Mucosa of stomach (tissue), 1 donor: ENCODE results near the gene HOXB9.

Experiments
- H3K27me3 ChIP-seq: one replicate; pipeline ENCODE4 v1.7.0; 2013; ENCODE audit warnings: mild to moderate bottlenecking, low read length; ENCODE audit not compliant: control insufficient read depth, insufficient read depth
- H3K36me3 ChIP-seq: one replicate; pipeline ENCODE4 v1.7.0; 2013; ENCODE audit warnings: low read length; ENCODE audit not compliant: control insufficient read depth, insufficient read depth
- H3K4me1 ChIP-seq: one replicate; pipeline ENCODE4 v1.7.0; 2013; ENCODE audit warnings: mild to moderate bottlenecking, low read length; ENCODE audit not compliant: control insufficient read depth, insufficient read depth
- H3K4me3 ChIP-seq: one replicate; pipeline ENCODE4 v1.7.0; 2013; ENCODE audit warnings: low read length
- H3K9ac ChIP-seq: one replicate; pipeline ENCODE4 v1.7.0; 2013; ENCODE audit warnings: mild to moderate bottlenecking, low read length, moderate library complexity
- H3K9me3 ChIP-seq: one replicate; pipeline ENCODE4 v1.7.0; 2013; ENCODE audit warnings: mild to moderate bottlenecking, low read length, moderate library complexity; ENCODE audit not compliant: control insufficient read depth
- donor health status: Pancreatic carcinoma.

HOXB9 gene

DNA sequence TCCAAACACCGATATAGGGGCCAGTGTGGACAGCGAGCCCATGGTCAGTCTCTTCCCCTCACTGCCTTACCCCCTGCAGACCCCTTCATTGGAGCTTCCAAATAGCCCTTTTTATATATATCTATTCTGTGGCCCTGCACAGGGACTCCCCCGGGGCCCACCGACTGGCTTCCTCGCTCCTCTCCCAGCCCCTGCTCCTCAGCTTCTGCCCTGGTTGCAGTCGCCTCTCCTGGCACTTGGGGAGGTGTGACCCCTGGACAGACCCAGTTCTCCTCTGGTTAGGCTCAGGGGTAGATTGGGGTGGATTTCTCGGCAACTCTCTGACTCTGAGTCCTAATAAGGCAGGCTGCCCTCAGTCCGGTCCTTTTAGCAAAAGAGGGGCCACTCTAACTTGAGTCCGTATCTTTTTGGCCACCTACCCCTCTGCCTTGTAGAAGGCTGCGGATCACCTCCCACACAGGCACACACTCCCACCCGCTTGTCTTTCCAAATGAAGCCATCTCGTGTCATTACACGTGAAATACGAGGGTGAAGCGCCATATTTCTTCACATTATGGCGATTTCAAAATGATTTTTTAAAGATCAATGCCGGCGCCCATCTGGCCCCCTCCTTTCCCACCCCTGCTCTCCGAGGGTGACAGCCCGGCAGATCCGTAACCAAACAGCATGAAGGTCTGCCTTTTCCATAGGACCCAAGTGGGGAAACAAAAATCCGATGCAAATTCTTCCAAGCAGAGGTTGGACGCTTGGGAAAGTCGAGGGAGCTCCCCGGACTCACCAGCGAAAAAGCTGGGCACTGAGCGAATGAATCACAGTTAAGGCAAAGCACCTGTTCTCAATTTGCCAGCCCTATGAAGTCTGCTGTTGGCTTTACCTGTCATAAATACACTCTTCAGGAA, 1.7 kb upstream of the HOXB9 start:
- Histone ChIP-seq H3K4me1 (peaks cover 17% of the 10 kb centered on the region), H3K9me3 (no peaks in the 10 kb centered on the region), H3K27me3 (peaks cover 99% of the 10 kb centered on the region), H3K9ac (no peak overlapping the region), H3K4me3 (no peak overlapping the region), H3K36me3 (no peaks in the 10 kb centered on the region)

GRCh38 chr17:48627118-48627597, 1.0 kb upstream of the HOXB9 start:
- Histone ChIP-seq H3K36me3 (no peaks in the 10 kb centered on the region), H3K4me3 (no peak overlapping the region), H3K9me3 (no peaks in the 10 kb centered on the region), H3K9ac (no peak overlapping the region), H3K4me1 (peaks cover 17% of the 10 kb centered on the region), H3K27me3 (peaks cover 99% of the 10 kb centered on the region)

GRCh38 chr17:48625495-48626244, 488 bp downstream of the HOXB9 start:
- Histone ChIP-seq H3K36me3 (no peaks in the 10 kb centered on the region), H3K4me3 (no peak overlapping the region), H3K9me3 (no peaks in the 10 kb centered on the region), H3K27me3 (peaks cover 99% of the 10 kb centered on the region), H3K9ac (no peak overlapping the region), H3K4me1 (peaks cover 17% of the 10 kb centered on the region)

- no peaks in the 10 kb centered on the region for H3K9me3 ChIP-seq
- H3K4me1 ChIP-seq = peaks cover 17% of the 10 kb centered on the region
- no peak overlapping the region for H3K9ac ChIP-seq
- no peaks in the 10 kb centered on the region for H3K36me3 ChIP-seq
- H3K27me3 ChIP-seq = peaks cover 99% of the 10 kb centered on the region
- H3K4me3 ChIP-seq = no peak overlapping the region
These were observed 1.3 kb downstream of the HOXB9 start for GRCh38 chr17:48624544-48625494.

GRCh38 chr17:48624118-48624517, 2.0 kb downstream of the HOXB9 start:
- Histone ChIP-seq H3K27me3 (peaks cover 99% of the 10 kb centered on the region), H3K36me3 (no peaks in the 10 kb centered on the region), H3K4me1 (peaks cover 17% of the 10 kb centered on the region), H3K9me3 (no peaks in the 10 kb centered on the region), H3K4me3 (no peak overlapping the region), H3K9ac (no peak overlapping the region)

GRCh38 chr17:48623583-48623982, 2.6 kb downstream of the HOXB9 start:
- no peaks in the 10 kb centered on the region for H3K9me3 ChIP-seq
- H3K4me3 ChIP-seq = no peak overlapping the region
- no peak overlapping the region for H3K9ac ChIP-seq
- peaks cover 17% of the 10 kb centered on the region for H3K4me1 ChIP-seq
- peaks cover 99% of the 10 kb centered on the region for H3K27me3 ChIP-seq
- H3K36me3 ChIP-seq = no peaks in the 10 kb centered on the region

DNA sequence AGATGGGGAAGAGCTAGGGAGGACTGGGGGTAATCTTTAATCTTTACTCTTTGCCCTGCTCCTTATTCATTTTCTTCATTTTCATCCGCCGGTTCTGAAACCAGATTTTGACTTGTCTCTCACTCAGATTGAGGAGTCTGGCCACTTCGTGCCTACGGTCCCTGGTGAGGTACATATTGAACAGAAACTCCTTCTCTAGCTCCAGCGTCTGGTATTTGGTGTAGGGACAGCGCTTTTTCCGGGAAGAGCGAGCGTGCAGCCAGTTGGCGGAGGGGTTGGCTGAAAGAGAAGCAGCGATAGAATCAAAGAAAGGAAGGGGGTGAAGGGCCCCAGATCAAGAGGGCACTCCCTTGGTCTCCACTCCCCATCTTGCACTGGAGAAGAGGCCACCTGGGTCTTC, 3.3 kb downstream of the HOXB9 start:
- Histone ChIP-seq H3K4me3 (no peak overlapping the region), H3K27me3 (peaks cover 99% of the 10 kb centered on the region), H3K9ac (no peak overlapping the region), H3K9me3 (no peaks in the 10 kb centered on the region), H3K36me3 (no peaks in the 10 kb centered on the region), H3K4me1 (peaks cover 17% of the 10 kb centered on the region)

DNA sequence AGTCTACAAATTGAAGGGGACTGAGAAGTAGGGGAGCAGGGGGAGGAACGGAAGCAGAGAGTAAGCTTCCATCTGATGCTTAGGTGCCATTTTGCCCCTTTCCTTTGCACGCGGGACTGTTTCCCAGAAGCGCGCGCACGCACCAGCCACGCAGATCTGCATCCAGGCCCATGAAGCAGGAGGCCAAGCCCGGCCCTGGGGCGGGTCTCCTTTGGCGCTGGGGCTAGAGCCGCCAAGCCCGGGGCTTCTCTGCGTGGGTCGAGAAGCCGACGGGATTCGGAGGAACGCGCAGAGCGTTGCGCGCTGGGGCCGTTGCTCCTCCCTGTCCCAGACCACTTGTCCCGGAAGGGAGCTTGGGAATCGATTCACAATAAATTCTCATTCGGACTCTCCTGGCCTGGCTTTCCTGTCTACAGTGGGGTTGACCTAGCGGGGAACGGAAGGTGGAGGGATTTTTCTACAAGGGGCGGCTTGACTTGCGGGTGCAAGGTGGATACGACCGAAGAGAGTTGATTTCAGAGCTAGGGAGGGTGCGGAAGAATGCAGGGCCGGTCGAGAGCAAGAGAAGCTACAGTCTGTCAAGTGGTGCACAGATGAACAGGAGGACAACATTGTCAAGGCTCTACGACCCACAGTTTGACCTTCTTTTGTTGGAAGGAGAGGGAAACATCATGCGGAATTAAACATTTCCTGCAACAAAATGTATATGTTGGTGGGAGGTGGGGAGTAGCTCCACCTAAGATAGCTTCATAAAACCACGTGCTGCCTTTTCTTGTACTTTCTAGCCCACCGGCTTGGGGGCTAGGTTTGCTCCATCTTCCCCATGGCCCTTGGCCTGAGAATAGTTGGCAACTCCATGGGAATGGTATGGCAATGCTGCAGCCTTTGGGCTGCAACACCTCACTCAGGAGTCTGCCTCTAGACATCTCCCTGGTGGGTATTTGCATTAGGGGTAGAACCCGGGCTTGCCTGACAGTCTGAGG, 4.5 kb downstream of the HOXB9 start:
- Histone ChIP-seq H3K4me3 (no peak overlapping the region), H3K36me3 (no peaks in the 10 kb centered on the region), H3K4me1 (peaks cover 15% of the 10 kb centered on the region), H3K27me3 (peaks cover 99% of the 10 kb centered on the region), H3K9me3 (no peaks in the 10 kb centered on the region), H3K9ac (no peak overlapping the region)

- H3K27me3 ChIP-seq = peaks cover 100% of the 10 kb centered on the region
- H3K4me3 ChIP-seq = no peak overlapping the region
- H3K9me3 ChIP-seq = no peaks in the 10 kb centered on the region
- H3K4me1 ChIP-seq = peaks cover 7% of the 10 kb centered on the region
- no peak overlapping the region for H3K9ac ChIP-seq
- H3K36me3 ChIP-seq = no peaks in the 10 kb centered on the region
These were observed 5.6 kb downstream of the HOXB9 start for GRCh38 chr17:48620461-48621139.

DNA sequence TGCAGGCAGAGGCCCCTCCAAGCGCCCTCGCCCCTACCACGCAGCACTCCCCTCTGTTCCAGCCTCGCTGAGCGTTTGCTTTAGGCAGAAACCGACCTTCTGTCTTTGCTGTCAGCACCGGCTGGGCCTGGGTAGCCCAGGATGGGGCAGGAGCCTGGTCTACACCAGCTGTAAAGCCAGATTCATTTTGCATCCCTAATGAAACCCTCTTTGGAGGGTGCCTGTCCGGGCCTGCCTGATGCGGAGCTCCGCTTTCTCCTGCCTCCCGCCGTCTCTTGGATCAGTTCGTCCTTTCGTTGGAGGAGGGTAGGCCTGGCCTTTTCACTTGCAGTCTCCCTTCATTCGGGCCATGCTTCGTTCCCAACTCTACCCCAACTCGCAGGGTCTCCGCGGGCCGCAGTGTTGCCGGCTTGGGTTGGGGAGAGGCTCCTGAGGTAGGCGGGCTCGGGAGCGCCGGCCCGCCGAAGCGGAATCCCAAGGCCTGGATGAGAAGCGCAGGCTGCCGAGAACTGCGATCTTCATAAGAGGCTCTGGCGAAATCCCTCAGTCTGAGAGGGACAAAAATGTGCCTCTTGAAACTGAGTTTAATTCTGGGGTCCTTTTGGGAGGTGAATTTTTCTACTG, 6.2 kb downstream of the HOXB9 start:
- Histone ChIP-seq H3K27me3 (peaks cover 100% of the 10 kb centered on the region), H3K9me3 (no peaks in the 10 kb centered on the region), H3K9ac (no peak overlapping the region), H3K4me3 (no peak overlapping the region), H3K4me1 (peaks cover under 1% of the 10 kb centered on the region), H3K36me3 (no peaks in the 10 kb centered on the region)
